ENCODE data around the gene PPIH.
"Not testable (repeated sequence)": the region's sequence is repeated elsewhere in the genome, so short reads cannot be mapped to it uniquely, and the experiment has no call there.

Gene PPIH

DNA sequence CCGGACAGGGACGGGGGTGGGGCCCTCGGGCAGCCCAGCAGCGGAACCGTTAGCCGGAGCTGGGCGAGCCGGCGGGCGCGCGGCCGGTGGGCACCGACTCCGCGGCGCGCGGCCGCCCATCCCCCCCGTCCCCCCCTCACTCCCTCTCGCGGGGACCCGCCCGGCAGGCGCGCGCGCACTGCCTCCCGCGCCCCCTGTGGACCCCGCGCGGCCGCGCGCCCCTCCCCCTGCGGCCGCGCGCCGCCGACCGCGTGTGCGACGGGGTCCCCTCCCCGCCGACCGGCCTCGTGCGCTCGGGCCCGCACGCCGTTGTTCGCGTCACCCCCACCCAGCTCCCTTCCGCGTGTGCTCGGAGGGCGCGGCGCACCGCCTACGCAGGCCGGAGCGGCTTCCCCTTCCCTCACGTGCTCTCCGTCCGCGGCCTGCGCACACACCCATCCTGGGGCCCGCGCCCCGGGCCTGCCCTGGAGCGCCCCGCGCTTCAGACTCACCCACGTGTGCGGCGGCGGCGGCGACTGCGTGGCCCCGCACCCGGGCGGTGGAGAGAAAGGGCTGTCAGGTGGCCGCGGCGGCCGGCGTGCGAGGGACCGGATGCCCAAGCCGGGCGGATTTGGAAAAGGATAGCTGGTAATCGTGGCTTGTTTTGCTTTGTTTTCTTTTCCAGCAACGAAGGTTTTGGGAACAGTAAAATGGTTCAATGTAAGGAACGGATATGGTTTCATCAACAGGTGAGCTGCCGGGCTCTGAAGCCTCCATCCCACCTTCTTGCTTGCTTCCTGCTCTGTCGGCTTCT lies 24.7 kb downstream of the PPIH start:
- DNase-seq: peak; percentile 74

DNA sequence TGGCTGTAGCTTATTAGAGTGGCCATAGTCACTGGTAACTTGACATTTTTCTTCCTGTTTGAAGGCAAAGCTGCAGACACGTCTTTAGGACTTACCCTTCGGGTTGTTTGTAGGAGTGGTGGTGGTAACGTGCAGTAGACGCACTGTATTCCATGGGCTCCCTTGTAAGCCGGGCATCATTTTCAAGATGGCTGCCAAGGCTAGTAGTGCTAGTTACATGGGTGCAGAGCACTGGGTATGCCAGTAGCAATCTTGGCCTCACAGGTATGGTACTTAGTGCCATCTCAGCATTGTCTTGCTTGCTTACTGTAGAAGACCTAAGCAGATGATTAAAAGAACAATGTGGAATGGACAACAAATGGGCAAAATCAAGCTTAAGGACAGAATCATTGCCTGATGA lies 25.9 kb downstream of the PPIH start:
- DNase-seq: no peak

DNA sequence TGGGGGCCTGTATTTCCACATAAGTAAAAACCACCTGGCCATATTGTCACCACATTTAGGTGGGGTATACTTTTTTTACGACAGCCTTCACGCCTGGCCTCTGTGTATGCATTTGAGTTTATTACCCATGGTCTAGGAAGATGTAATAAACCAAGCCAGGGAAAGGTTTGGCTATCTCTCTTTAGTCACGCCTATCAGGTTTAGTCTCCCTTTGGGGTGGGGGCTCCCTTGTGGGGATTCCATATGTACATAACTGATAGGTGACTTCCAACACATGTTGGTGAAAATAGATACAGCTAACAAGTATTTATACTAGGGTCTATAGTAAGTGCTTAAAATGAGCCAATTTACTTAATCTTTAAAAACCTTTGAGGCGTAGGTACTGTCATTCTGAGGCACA lies 28.2 kb downstream of the PPIH start:
- no peak for DNase-seq

DNA sequence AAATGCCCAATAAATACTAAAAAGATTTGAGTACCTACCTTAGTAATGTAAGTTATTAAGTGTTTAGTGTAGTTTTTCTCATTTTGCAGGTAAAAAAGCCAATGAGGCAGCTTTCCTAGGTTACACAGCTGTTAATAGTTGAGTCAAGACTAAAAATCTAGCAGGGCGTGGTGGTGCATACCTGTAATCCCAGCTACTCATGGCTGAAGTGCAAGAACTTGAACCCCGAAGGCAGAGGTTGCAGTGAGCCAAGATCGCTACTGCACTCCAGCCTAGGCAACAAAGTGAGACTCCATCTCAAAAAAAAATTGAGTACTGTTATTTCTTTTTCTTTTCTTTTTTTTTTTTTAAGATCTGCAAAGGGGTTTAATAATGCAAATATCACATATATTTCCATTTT lies 31.7 kb downstream of the PPIH start:
- no peak for DNase-seq

DNA sequence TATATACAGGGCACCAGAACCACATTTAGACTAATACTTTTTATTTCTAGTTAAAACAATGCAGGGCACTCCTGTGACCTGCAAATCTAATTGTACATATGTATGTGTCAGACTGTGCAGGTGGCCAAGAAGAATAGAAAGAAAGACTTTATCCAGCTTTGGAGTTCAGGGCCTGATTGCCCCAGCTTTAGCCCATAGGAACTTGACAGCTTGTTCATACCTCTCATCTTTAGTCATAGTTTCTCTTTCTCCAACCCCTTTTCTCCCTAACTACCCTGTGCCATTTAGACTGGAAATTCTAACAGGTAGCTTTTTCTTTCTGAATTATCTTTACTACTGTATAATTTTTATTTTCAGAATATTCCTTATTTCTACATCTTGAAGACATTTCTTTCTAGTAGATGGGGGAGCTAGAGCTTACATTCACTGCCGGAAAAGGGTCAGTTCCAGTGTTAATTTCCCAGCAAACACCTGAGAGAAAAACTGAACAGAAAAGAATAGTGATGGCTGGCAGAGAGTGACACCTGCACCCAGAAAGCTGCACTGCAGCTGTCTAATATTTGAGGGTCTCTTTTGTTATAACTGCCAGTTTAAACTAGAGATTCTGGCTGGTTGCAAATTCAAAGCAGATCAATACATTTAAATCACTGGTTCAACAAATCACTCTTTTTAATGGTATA lies 32.4 kb downstream of the PPIH start:
- no peak for DNase-seq

DNA sequence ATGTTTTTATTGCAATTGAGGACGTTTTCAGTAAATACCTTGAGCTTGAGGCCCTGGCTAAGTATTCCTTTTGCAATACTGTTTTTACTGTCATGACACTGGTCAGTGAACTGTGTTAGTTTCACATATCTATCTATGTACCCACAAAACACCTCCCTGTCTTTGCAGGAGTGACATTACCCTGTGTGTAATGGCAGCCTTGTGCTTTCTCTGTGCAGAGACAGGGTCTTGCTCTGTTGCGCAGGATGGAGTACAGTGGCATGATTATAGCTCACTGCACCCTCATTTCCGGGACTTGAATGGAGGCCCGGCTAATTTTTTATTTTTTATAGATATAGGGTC lies 32.9 kb downstream of the PPIH start:
- DNase-seq: no peak

DNA sequence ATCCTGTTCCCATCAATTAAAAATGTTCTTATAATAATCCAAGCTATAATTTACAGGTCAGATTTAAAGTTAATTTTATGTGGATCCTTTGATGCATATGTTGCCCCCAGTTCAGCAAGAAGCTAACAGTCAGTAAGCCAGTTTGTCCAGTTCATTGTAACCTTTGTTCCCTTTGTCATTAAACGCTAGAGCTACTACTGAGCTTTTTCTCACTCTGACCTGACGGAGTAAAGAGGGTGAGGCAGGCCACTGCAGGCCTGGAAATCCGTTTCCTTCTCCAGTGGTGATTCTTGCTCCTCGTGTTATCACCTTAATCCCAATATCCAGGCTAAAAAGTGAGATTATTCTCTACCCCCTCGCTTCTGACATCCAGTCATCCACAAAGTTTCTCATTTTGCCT lies 34.2 kb downstream of the PPIH start:
- no peak for DNase-seq

DNA sequence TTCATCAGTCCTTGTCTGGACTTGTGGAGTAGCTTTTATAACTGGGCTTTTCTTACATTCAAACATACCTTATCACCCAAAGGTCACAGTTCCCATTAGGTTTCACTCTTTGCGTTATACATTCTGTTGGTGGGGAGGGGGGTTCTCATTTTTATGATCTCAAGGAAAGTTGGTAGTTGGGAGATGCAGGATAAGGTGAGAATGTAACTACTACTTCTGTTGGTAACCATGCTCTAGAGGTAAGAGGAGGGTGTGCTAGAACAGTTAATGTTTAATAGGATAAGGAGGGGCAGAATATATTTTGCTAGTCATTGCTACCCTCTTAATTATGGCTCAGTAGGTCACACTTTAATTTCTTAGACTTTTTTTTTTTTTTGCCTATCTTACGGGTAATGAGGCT lies 34.7 kb downstream of the PPIH start:
- DNase-seq: no peak

DNA sequence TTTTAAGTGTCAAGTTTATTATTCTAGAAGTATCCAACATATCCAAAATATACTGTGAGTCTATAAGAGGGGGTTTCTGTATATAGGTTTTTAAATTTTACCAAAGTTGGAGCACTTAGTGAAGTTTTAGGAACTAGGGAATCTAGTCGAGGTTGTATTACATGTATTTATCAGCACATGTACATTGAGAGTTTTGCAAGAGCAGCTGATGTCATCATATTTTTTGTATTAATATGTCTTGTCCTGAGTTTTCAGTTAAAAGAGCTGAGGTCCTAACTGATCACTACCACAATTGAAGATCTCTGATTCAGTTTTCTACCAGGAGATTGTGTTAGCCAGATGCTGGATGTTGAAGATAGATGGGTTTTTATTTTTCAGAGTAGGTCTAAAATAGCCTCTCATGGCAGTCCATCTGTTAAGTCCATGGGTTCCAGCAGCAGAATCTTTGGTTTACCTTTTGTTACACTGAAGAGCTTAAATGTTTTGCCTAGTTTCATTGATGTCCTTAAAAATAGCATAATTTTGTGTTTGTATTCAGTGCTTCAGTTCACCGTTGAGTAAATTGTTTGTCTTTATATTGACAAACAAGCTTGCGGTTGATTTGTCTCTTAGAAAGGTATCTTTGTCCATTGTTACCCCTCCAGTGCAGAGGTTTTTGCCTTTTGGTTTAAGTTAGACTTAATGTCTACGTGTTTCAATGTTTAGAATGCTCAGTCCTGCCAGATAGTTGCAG lies 40.0 kb downstream of the PPIH start:
- DNase-seq: no peak

DNA sequence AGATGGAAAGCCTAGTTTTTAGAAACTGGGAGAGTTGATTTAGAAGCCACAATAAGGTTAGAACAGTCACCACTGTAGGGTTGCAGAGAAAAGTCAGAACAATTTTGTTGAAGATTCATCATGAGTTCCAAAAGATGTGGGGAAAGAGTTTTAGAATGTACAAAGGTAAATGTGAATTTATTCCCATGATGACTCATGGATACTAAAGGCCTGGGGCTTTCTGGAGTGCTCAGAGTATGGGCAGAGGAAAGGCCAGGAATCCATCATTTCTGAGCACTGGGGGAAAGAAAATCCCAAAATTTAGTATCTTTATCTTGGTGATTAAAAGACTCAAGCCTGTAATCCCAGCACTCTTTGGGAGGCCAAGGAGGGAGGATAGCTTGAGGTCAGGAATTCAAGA lies 41.8 kb downstream of the PPIH start:
- no peak for DNase-seq

DNA sequence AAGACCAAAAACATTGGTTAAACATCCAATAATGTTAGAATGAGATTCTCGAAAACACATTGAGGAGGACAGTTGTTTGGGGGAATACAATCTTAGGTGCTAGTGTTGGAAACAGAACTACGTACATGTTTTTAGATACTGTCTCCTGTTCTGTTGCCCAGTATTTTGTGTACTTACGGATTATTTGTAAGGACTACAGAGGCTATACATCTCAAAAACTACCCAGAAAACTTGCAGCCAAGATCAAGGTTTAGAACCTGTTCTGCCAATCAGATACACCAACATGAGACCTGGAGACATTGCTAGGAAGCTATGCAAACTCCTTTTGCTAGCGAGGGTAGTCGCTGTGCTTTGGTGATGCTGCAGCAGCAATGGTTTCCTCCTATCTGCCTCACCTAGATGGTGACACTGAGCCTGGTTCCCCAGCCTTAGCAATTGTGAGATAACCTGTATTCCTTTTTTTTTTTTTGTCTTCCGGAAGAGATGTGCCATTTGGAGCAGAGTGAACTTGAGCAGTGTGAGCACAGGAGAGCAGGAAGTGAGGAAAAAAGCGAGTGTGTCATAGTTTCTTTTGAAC lies 45.8 kb downstream of the PPIH start:
- DNase-seq: no peak

DNA sequence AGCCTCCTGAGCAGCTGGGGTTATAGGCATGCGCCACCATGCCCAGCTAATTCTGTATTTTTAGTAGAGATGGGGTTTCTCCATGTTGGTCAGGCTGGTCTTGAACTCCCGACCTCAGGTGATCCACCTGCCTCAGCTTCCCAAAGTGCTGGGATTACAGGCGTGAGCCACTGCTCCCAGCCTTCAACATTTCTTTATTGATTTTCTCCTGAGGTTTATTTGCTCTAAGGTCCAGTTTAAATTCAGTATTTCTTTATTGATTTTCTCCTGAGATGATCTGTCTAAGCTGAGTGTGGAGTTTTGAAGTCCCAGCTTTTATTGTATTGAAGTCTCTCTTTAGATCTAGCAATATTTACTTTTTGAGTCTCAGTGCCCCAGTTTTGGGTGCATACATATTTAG lies 54.6 kb downstream of the PPIH start:
- not testable (repeated sequence) for DNase-seq

DNA sequence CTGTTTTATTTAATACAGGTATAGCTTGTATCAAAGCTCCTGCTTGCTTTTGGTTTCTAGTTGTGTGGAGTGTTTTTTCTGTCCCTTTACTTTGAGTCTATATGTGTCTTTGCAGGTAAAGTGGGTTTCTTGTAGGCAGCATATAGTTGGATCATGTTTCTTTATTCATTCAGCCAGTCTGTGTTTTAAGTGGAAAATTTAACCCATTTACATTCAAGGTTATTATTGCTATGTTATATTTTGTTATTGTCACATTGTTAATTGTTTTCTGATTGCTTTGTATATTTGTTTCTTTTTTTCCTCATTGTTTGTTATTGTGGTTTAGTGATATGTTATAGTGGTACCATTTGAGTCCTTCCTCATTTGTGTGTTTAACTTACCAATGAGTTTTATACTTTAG lies 55.1 kb downstream of the PPIH start:
- no peak for DNase-seq

DNA sequence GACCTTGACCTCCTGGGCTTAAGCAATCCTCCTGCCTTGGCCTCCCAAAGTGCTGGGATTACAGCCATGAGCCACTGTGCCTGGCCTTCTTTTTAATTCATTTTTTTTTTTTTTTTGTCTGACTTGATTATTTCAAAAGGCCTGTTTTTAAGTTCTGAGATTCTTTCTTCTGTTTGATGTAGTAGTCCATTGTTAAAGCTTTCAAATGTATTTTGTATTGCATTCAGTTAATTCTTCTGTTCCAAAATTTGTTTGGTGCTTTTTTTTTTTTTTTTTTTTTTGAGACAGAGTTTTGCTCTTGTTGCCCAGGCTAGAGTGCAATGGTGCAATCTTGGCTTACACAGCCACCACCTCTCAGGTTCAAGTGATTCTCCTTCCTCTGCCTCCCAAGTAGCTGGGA lies 56.2 kb downstream of the PPIH start:
- not testable (repeated sequence) for DNase-seq

DNA sequence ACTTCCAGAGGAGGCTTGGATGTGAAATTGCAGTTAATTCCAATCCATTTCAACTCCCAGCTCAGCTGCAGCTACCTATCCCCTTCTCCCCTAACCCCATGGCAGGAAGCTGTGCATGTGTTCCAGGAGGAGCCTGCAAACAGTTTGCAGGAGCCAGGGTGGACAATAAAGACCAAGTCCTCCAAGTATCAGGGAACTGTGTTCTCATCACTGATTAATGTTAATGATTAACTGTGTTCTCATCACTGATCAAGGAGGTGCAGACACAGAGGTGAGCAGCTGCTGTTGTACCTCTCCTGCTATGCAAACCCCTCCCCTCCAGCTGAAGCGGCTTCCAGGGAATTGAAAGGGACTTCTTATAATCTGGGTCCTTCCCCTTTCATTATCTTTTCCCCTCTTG lies 62.6 kb downstream of the PPIH start:
- DNase-seq: no peak

DNA sequence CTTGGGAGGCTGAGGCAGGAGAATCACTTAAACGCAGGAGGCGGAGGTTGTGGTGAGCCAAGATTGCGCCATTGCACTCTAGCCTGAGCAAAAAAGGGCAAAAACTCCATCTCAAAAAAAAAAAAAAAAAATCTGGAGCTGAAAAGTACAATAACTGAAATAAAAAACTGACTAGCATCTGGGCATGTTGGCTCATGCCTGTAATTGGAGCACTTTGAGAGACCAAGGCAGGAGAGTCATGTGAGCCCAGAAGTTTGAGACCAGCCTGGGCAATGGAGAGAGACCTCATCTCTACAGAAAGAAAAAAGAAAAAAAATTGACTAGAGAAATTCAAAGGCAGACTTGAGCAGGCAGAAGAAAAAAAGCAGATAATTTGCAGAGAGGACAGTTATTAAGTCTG lies 63.7 kb downstream of the PPIH start:
- no peak for DNase-seq

DNA sequence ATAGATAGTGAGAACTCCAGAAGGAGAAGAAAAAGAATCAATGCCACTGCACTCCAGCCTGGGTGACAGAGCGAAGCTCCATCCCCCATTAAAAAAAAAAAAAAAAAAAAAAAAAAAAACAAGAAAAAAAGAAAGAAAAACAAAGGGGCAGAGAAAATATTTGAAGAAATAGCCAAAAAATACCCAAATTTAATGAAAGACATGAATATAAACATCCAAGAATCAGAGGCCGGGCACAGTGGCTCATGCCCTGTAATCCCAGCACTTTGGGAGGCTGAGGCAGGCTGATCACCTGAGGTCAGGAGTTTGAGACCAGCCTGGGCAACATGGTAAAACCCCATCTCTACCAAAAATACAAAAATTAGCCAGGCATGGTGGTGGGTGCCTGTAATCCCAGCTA lies 64.2 kb downstream of the PPIH start:
- not testable (repeated sequence) for DNase-seq

DNA sequence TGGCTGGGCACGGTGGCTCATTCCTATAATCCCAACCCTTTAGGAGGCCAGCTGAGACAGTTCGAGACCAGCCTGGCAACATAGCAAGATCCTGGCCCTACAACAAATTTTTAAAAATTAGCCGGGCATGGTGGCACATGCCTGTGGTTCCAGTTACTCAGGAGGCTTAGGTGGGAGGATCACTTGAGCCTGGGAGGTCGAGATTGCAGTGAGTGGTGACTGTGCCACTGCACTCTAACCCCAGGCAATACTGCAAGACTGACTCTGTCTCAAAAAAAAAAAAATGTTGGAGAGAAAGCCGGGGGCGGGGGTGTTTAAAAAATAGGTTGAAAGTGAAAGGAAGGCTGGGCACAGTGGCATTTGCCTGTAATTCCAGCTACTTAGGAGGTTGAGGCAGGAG lies 65.3 kb downstream of the PPIH start:
- DNase-seq: no peak

DNA sequence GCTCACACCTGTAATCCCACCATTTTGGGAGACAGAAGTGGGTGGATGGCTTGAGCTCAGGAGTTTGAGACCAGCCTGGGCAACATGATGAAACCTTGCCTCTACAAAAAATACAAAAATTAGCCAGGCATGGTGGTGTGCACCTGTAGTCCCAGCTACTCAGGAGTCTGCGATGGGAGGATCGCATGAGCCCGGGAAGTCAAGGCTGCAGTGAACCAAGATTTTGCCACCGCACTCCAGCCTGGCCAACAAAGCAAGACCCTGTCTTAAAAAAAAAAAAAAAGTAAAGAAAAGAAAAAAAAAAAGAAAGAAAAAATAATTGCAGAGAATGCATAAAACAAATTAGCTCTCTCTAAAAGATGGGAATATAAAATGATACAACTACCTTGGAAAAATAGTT lies 67.6 kb downstream of the PPIH start:
- not testable (repeated sequence) for DNase-seq

All from CD4-positive, alpha-beta T cell treated with Interleukin-6 for 4 hours (primary cell).